ELF-1 (cell line): Measurements from ENCODE around the gene ATF7IP2.
"Not testable (repeated sequence)": the region's sequence is repeated elsewhere in the genome, so short reads cannot be mapped to it uniquely, and the experiment has no call there.

Experiments used
- DNase-seq: peaks from one replicate; pipeline ENCODE4 v3.0.0-alpha.2; 2016; ENCODE audit warnings: low read depth, low spot score

ATF7IP2 gene

GRCh38 chr16:10385725-10386516 is at the start of gene ATF7IP2:
TSS of gene ATF7IP2 (plus strand) at chr16:10386061. CDS start at chr16:10430621, 44,560 bp downstream.
- peak; percentile 97 for DNase-seq

- DNase-seq, result no peak
These were observed 47.4 kb upstream of the ATF7IP2 start for GRCh38 chr16:10338426-10338825.

- DNase-seq, result no peak
These were observed 45.8 kb upstream of the ATF7IP2 start for GRCh38 chr16:10339777-10340732.

GRCh38 chr16:10343124-10343760 is 42.6 kb upstream of the ATF7IP2 start:
- no peak for DNase-seq

- not testable (repeated sequence) for DNase-seq
These were observed 41.2 kb upstream of the ATF7IP2 start for GRCh38 chr16:10344699-10345098.

- DNase-seq, result no peak
These were observed 40.2 kb upstream of the ATF7IP2 start for GRCh38 chr16:10345629-10346028.

- no peak for DNase-seq
These were observed 36.0 kb upstream of the ATF7IP2 start for GRCh38 chr16:10349851-10350250.

- DNase-seq, result no peak
These were observed 33.6 kb upstream of the ATF7IP2 start for GRCh38 chr16:10352262-10352661.

GRCh38 chr16:10355589-10355988 is 30.3 kb upstream of the ATF7IP2 start:
- no peak for DNase-seq

GRCh38 chr16:10356870-10357842 is 28.7 kb upstream of the ATF7IP2 start:
- no peak for DNase-seq

- not testable (repeated sequence) for DNase-seq
These were observed 24.1 kb upstream of the ATF7IP2 start for GRCh38 chr16:10361747-10362076.

GRCh38 chr16:10362077-10362863 is 23.6 kb upstream of the ATF7IP2 start:
- DNase-seq, result no peak

GRCh38 chr16:10362864-10363197 is 23.0 kb upstream of the ATF7IP2 start:
- not testable (repeated sequence) for DNase-seq

GRCh38 chr16:10366619-10367018 is 19.2 kb upstream of the ATF7IP2 start:
- DNase-seq, result not testable (repeated sequence)

- no peak for DNase-seq
These were observed 18.2 kb upstream of the ATF7IP2 start for GRCh38 chr16:10367616-10368188.

GRCh38 chr16:10368969-10369551 is 16.8 kb upstream of the ATF7IP2 start:
- DNase-seq, result no peak

- no peak for DNase-seq
These were observed 15.7 kb upstream of the ATF7IP2 start for GRCh38 chr16:10370096-10370726.

- DNase-seq, result no peak
These were observed 14.3 kb upstream of the ATF7IP2 start for GRCh38 chr16:10371592-10371991.

- DNase-seq, result no peak
These were observed 12.3 kb upstream of the ATF7IP2 start for GRCh38 chr16:10373556-10373955.
